Measurements from ENCODE around the gene PITPNM1. TPM values are rescaled to one million over a fixed set of nuclear protein-coding genes. Genes with fewer than 3 reads are reported as not detected.

The PITPNM1 gene
- total RNA-seq, 1 experiment from 2014 or later = 79.8 TPM

GRCh38 chr11:67472882-67473281, 32.3 kb downstream of the PITPNM1 start:
- no peak overlapping the region for H3K4me2 ChIP-seq (ENCODE audit: low read length)
- no peaks in the 10 kb centered on the region for H3K27me3 ChIP-seq (ENCODE audit: low read length)
- H3K9me3 ChIP-seq (ENCODE audit: low read length) = no peaks in the 10 kb centered on the region
- no peak overlapping the region for H3K9ac ChIP-seq (ENCODE audit: low read length)
- peaks cover 9% of the 10 kb centered on the region for H3K4me1 ChIP-seq (ENCODE audit: insufficient read depth, low read length)
- no peak overlapping the region for H3K27ac ChIP-seq (ENCODE audit: low read length)
- peaks cover 8% of the 10 kb centered on the region for H3K79me2 ChIP-seq (ENCODE audit: low read length)
- H3F3A ChIP-seq (ENCODE audit: low read length, unreplicated experiment) = no peaks in the 10 kb centered on the region
- CTCF ChIA-PET = no interaction called here
- no peak for DNase-seq
- ATAC-seq = no peak
- no peaks in the 10 kb centered on the region for H3K36me3 ChIP-seq (ENCODE audit: low read depth, low read length)
- no peak overlapping the region for H3K4me3 ChIP-seq (ENCODE audit: low read length)
- no TSS peak for BruUV-seq (replicated peaks)
- H4K20me1 ChIP-seq (ENCODE audit: low read length) = no peaks in the 10 kb centered on the region
- no peaks in the 10 kb centered on the region for H3K9me2 ChIP-seq (replicated peaks; ENCODE audit: low read length)
- H2AFZ ChIP-seq (ENCODE audit: low read length) = no peak overlapping the region
- TF ChIP-seq EZH2 (IDR thresholded peaks at IDR 0.05; ENCODE audit: low read length, unreplicated experiment) = no peak
- no peak for TF ChIP-seq EZH2phosphoT487 (IDR thresholded peaks at IDR 0.05; ENCODE audit: borderline replicate concordance, low read length)
- intact Hi-C loops (cut with micrococcal nuclease) = no loop called here
- POLR2A ChIA-PET (ENCODE audit: unreplicated experiment) = no interaction called here

GRCh38 chr11:67470337-67471002, 34.7 kb downstream of the PITPNM1 start:
- TF ChIP-seq EZH2phosphoT487 (IDR thresholded peaks at IDR 0.05; ENCODE audit: borderline replicate concordance, low read length) (no peak), EZH2 (IDR thresholded peaks at IDR 0.05; ENCODE audit: low read length, unreplicated experiment) (no peak), CTCF (conservative IDR thresholded peaks at IDR 0.05; ENCODE audit: low read depth, low read length) (no peak)
- Histone ChIP-seq H2AFZ (ENCODE audit: low read length) (no peak overlapping the region), H3K36me3 (ENCODE audit: low read depth, low read length) (no peaks in the 10 kb centered on the region), H3K9ac (ENCODE audit: low read length) (no peak overlapping the region), H3K27ac (ENCODE audit: low read length) (no peak overlapping the region), H3K4me3 (ENCODE audit: low read length) (no peak overlapping the region), H3K9me3 (ENCODE audit: low read length) (no peaks in the 10 kb centered on the region), H3K79me2 (ENCODE audit: low read length) (peaks cover 24% of the 10 kb centered on the region), H3F3A (ENCODE audit: low read length, unreplicated experiment) (peaks cover 4% of the 10 kb centered on the region), H3K9me2 (replicated peaks; ENCODE audit: low read length) (no peaks in the 10 kb centered on the region), H4K20me1 (ENCODE audit: low read length) (no peaks in the 10 kb centered on the region), H3K4me2 (ENCODE audit: low read length) (no peak overlapping the region), H3K27me3 (ENCODE audit: low read length) (no peaks in the 10 kb centered on the region), H3K4me1 (ENCODE audit: insufficient read depth, low read length) (peaks cover 20% of the 10 kb centered on the region)
- intact Hi-C loops (cut with micrococcal nuclease) = no loop called here
- ChIA-PET CTCF (no interaction called here), POLR2A (ENCODE audit: unreplicated experiment) (no interaction called here)
- ATAC-seq (no peak), DNase-seq (no peak)
- BruUV-seq (replicated peaks) = no TSS peak

- peak overlapping the region; percentile 86 for H3K4me2 ChIP-seq (ENCODE audit: low read length)
- H3K9me3 ChIP-seq (ENCODE audit: low read length) = no peaks in the 10 kb centered on the region
- no peaks in the 10 kb centered on the region for H3K27me3 ChIP-seq (ENCODE audit: low read length)
- no peak for DNase-seq
- H3K27ac ChIP-seq (ENCODE audit: low read length) = no peak overlapping the region; the same call in 1 of the 2 replicates
- no peak for ATAC-seq
- peak overlapping the region; percentile 85 for H3K4me3 ChIP-seq (ENCODE audit: low read length)
- intact Hi-C loops (cut with micrococcal nuclease) = loop anchor here (1.0 to 5.0 kb wide), 2 partner anchors 39 to 42 kb away; partner anchors contain the start of genes CDK2AP2 and RPS6KB2
- H3K9me2 ChIP-seq (replicated peaks; ENCODE audit: low read length) = no peaks in the 10 kb centered on the region
- peak overlapping the region; percentile 67 for H3K9ac ChIP-seq (ENCODE audit: low read length)
- H2AFZ ChIP-seq (ENCODE audit: low read length) = peak overlapping the region; percentile 83
- H3F3A ChIP-seq (ENCODE audit: low read length, unreplicated experiment) = peaks cover 4% of the 10 kb centered on the region
- peaks cover 24% of the 10 kb centered on the region for H3K79me2 ChIP-seq (ENCODE audit: low read length)
- POLR2A ChIA-PET (ENCODE audit: unreplicated experiment) = no interaction called here
- H3K4me1 ChIP-seq (ENCODE audit: insufficient read depth, low read length) = peaks cover 28% of the 10 kb centered on the region
- BruUV-seq (replicated peaks) = TSS peak; percentile 59
- no peaks in the 10 kb centered on the region for H3K36me3 ChIP-seq (ENCODE audit: low read depth, low read length)
- CTCF ChIA-PET = interaction anchor here (2.0 kb wide), 1 partner anchor 68 kb away, joined by 15 read pairs; the partner anchor contains the start of gene PPP1CA
- no peaks in the 10 kb centered on the region for H4K20me1 ChIP-seq (ENCODE audit: low read length)
- TF ChIP-seq CTCF (conservative IDR thresholded peaks at IDR 0.05; ENCODE audit: low read depth, low read length) (0 out of 2 replicates have a peak, but pooled peaks have one; percentile 9), EZH2phosphoT487 (IDR thresholded peaks at IDR 0.05; ENCODE audit: borderline replicate concordance, low read length) (no peak), EZH2 (IDR thresholded peaks at IDR 0.05; ENCODE audit: low read length, unreplicated experiment) (no peak)
These were observed 35.7 kb downstream of the PITPNM1 start for GRCh38 chr11:67469508-67469811.
